HG02885 (cell line): ENCODE data around the gene STK32A.
A peak's percentile ranks its signal among the peaks of the same experiment; 100 is the strongest.

ENCODE experiments used
- ATAC-seq: cut with Tn5 transposase; IDR thresholded peaks from one replicate; pipeline ENCODE4 v1.9.1; 2021; ENCODE audit warnings: mild to moderate bottlenecking; ENCODE audit not compliant: unreplicated experiment, poor library complexity

STK32A gene

GRCh38 chr5:147384346-147385193 lies 149.7 kb downstream of the STK32A start:
- no peak for ATAC-seq

GRCh38 chr5:147387109-147387508 lies 152.3 kb downstream of the STK32A start:
- ATAC-seq = no peak

- no peak for ATAC-seq
Measured at GRCh38 chr5:147388184-147389108, 153.6 kb downstream of the STK32A start.

- ATAC-seq = no peak
Measured at GRCh38 chr5:147390654-147391225, 155.9 kb downstream of the STK32A start.

- ATAC-seq = peak; percentile 94
Measured at GRCh38 chr5:147391781-147392180, 157.0 kb downstream of the STK32A start.

- no peak for ATAC-seq
Measured at GRCh38 chr5:147393874-147394672, 159.2 kb downstream of the STK32A start.

- ATAC-seq = no peak
Measured at GRCh38 chr5:147396070-147396823, 161.4 kb downstream of the STK32A start.

GRCh38 chr5:147397616-147398015 lies 162.8 kb downstream of the STK32A start:
- ATAC-seq = no peak

GRCh38 chr5:147398860-147399259 lies 164.0 kb downstream of the STK32A start:
- ATAC-seq = no peak

- ATAC-seq = no peak
Measured at GRCh38 chr5:147400126-147400809, 165.4 kb downstream of the STK32A start.

- no peak for ATAC-seq
Measured at GRCh38 chr5:147400881-147401280, 166.1 kb downstream of the STK32A start.

GRCh38 chr5:147403651-147404640 lies 169.1 kb downstream of the STK32A start:
- ATAC-seq = peak; percentile 92

GRCh38 chr5:147404706-147405105 lies 169.9 kb downstream of the STK32A start:
- peak; percentile 19 for ATAC-seq

GRCh38 chr5:147406636-147407035 lies 171.8 kb downstream of the STK32A start:
- ATAC-seq = no peak

GRCh38 chr5:147407094-147407681 lies 172.4 kb downstream of the STK32A start:
- no peak for ATAC-seq

- ATAC-seq = no peak
Measured at GRCh38 chr5:147408980-147409379, 174.2 kb downstream of the STK32A start.
